GM12865 (cell line): ENCODE measurements around the gene PANX2.

Source experiments
- DNase-seq: peaks from one replicate; pipeline ENCODE4 v3.0.0; 2010; ENCODE audit warnings: low read depth
- H3K4me3 ChIP-seq: 2 replicates; pipeline ENCODE4 v1.5.1; 2011; ENCODE audit warnings: mild to moderate bottlenecking, low read depth, low read length, control low read depth
- CTCF ChIP-seq: IDR thresholded peaks from 2 replicates; pipeline ENCODE4 v1.5.1; 2011; ENCODE audit warnings: low read length, control low read depth, low read depth, inconsistent platforms; ENCODE audit not compliant: insufficient read depth; ENCODE audit errors: missing control alignments

The PANX2 gene

GRCh38 chr22:50169181-50169759 is 1.3 kb upstream of the PANX2 start:
- no peak for DNase-seq
- no peak overlapping the region for H3K4me3 ChIP-seq
- TF ChIP-seq CTCF = no peak

GRCh38 chr22:50169774-50170341 is 673 bp upstream of the PANX2 start:
- H3K4me3 ChIP-seq = peak overlapping the region; percentile 32; the same call in 1 of the 2 replicates
- TF ChIP-seq CTCF = no peak
- peak; percentile 59 for DNase-seq

- no peak overlapping the region for H3K4me3 ChIP-seq
- TF ChIP-seq CTCF = no peak
- no peak for DNase-seq
Measured at GRCh38 chr22:50171319-50171964, 911 bp downstream of the PANX2 start.

- no peak for DNase-seq
- no peak overlapping the region for H3K4me3 ChIP-seq
- no peak for TF ChIP-seq CTCF
Measured at GRCh38 chr22:50171965-50172421, 1.5 kb downstream of the PANX2 start.

- no peak for TF ChIP-seq CTCF
- peak; percentile 41 for DNase-seq
Measured at GRCh38 chr22:50173311-50173982, 2.9 kb downstream of the PANX2 start.

GRCh38 chr22:50173983-50174355 is 3.4 kb downstream of the PANX2 start:
- no peak for TF ChIP-seq CTCF
- no peak for DNase-seq
- no peak overlapping the region for H3K4me3 ChIP-seq

More at GRCh38 chr22:50173311-50173982, 2.9 kb downstream of the PANX2 start:
- H3K4me3 ChIP-seq = no peak overlapping the region
